Stimulated activated naive CD8-positive, alpha-beta T cell treated with anti-CD3 and anti-CD28 coated beads, Interleukin-15, amount 100 ng/mL, for 72 hours (primary cell): ENCODE measurements around the gene LYRM9.
"Not testable (repeated sequence)": the region's sequence is repeated elsewhere in the genome, so short reads cannot be mapped to it uniquely, and the experiment has no call there.

Source experiments
- ATAC-seq: fragments of 150-1000 bp; cut with Tn5 transposase; 2 replicates; pipeline ENCODE4 v1.10.0; 2021; ENCODE audit warnings: mild to moderate bottlenecking, moderate library complexity
- DNase-seq, 2 donors: peaks; one replicate each; pipeline ENCODE4 v3.0.0; 2021 to 2022
- H3K27ac Mint-ChIP-seq, 2 donors: one replicate each; pipeline ENCODE4 v1.8.0; 2022; ENCODE audit warnings: mild to moderate bottlenecking in 2 of 2, mixed read lengths in 2 of 2, moderate library complexity in 2 of 2
- H3K27me3 Mint-ChIP-seq: one replicate; pipeline ENCODE4 v1.8.0; 2022; ENCODE audit warnings: mixed read lengths
- H3K4me1 Mint-ChIP-seq: one replicate; pipeline ENCODE4 v1.8.0; 2022; ENCODE audit warnings: mild to moderate bottlenecking, mixed read lengths
- H3K4me3 Mint-ChIP-seq, 2 donors: one replicate each; pipeline ENCODE4 v1.8.0; 2022; ENCODE audit warnings: mild to moderate bottlenecking in 2 of 2, mixed read lengths in 2 of 2, moderate library complexity in 1 of 2
- H3K9me3 Mint-ChIP-seq, 2 donors: one replicate each; pipeline ENCODE4 v1.8.0; 2022; ENCODE audit warnings: mixed read lengths in 2 of 2

Gene LYRM9

DNA sequence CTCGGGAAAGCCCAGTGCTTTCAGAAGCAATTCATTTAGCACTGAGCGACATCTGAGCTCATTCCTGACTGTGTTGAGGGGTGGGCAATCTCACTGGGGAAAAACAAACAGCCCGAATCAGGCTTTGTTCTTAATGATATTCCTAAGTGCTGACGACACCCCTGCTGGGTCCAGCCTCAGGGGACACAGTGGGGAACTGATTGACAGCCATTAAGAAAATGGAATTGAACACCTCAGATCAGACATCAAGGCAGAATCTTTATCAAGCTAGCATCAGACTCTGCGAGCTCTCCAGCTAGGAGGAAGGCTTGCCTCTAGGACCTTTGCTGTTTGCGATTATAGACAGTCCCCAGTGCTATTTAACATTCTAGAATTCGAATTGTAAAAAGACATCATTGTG lies 22.5 kb upstream of the LYRM9 start:
- no peak for ATAC-seq
- Mint-ChIP-seq H3K9me3 (no peaks in the 10 kb centered on the region), H3K4me1 (no peaks in the 10 kb centered on the region), H3K4me3 (no peak overlapping the region), H3K27me3 (peaks cover 8% of the 10 kb centered on the region), H3K27ac (no peak overlapping the region)
- no peak for DNase-seq

DNA sequence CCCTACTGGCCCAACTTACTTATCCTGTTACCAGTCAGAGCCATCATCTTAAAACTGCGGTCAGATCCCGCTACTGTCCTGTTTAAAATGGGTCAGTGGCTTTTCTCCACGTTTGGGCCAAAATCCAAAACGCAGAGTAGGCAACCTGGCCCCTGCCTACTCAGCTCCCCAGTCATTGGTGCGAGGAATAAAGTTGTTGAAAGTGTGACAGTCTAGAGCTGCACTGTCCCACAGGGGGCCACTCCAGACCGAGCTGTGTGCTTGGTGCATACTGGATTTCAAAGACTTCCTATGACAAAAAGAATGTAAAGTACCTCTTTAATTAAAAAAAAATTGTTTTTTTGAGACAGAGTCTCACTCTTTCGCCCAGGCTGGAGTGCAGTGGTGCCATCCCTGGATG lies 21.2 kb upstream of the LYRM9 start:
- DNase-seq (no peak), ATAC-seq (no peak)
- Mint-ChIP-seq H3K4me1 (no peaks in the 10 kb centered on the region), H3K9me3 (no peaks in the 10 kb centered on the region), H3K27ac (no peak overlapping the region), H3K4me3 (no peak overlapping the region), H3K27me3 (peaks cover 8% of the 10 kb centered on the region)

DNA sequence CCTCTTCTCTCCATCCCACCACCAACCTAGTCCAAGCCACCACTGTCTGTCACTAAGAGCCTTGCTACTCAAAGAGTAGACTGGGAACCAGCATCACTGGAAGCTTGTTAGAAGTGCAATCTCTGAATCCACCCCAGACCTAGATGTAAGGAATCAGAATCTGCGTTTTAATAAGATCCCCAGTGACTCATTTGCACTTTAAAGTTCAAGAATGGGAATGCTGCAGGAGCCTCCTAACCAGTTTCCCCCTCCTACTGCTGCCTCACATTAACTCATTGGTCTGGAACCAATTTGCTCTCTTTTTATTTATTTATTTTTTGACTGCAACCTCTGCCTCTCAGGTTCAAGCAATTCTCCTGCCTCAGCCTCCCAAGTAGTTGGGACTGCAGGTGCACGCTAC lies 19.8 kb upstream of the LYRM9 start:
- no peak for ATAC-seq
- H3K27ac Mint-ChIP-seq: peak overlapping the region in 1 of 2 donors; percentile 30
- no peaks in the 10 kb centered on the region for H3K4me1 Mint-ChIP-seq
- DNase-seq: no peak
- no peak overlapping the region for H3K4me3 Mint-ChIP-seq
- H3K27me3 Mint-ChIP-seq: peaks cover 8% of the 10 kb centered on the region
- no peaks in the 10 kb centered on the region for H3K9me3 Mint-ChIP-seq

DNA sequence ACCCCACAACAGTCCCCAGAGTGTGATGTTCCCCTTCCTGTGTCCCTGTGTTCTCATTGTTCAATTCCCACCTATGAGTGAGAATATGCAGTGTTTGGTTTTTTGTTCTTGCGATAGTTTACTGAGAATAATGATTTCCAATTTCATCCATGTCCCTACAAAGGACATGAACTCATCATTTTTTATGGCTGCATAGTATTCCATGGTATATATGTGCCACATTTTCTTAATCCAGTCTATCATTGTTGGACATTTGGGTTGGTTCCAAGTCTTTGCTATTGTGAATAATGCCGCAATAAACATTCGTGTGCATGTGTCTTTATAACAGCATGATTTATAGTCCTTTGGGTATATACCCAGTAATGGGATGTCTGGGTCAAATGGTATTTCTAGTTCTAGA lies 19.1 kb upstream of the LYRM9 start:
- not testable (repeated sequence) for DNase-seq, H3K4me1 Mint-ChIP-seq, H3K9me3 Mint-ChIP-seq, H3K27me3 Mint-ChIP-seq, ATAC-seq, H3K4me3 Mint-ChIP-seq, H3K27ac Mint-ChIP-seq

DNA sequence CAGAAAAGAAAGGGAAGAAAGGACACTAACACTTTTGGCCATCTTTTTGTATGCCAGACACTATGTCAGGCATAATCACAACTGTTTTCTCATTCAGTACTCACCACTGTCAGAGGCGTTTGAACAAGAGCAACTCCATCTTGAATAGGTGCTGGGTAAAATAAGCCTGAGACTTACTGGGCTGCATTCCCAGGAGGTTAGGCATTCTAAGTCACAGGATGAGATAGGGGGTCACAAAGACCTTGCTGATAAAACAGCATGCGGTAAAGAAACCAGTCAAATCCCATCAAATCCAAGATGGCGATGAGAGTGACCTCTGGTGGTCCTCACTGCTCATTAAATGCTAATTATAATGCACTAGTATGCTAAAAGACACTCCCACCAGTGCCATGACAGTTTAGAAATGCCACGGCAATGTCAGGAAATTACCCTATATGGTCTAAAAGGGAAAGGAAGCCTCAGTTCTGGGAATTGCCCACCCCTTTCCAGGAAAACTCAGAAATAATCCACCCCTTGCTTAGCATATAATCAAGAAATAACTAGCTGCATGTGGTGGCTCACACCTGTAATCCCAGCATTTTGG lies 14.9 kb upstream of the LYRM9 start:
- ATAC-seq: no peak
- H3K4me3 Mint-ChIP-seq: no peak overlapping the region
- peaks cover 9% of the 10 kb centered on the region for H3K27me3 Mint-ChIP-seq
- H3K9me3 Mint-ChIP-seq: no peaks in the 10 kb centered on the region
- H3K27ac Mint-ChIP-seq: no peak overlapping the region
- DNase-seq: no peak
- H3K4me1 Mint-ChIP-seq: no peaks in the 10 kb centered on the region

DNA sequence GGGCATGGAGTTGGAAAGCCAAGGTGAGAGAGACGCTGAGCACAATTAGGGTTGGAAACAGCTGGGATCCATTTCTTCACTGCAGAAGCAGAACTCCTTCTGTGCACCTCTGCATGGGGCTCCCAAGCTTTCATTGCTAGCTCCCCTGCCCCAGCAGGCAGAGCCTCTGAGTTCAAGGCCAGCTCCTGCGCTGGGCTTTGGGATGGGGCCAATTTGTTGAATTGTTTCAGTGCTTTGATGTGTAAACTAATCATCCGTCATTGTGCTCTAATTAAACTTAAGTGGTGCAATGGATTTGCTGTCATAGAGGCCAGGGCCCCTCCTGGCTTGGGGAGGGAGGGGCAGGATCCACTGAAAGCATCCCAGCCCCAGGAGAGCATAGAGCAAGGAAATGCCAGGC lies 13.5 kb upstream of the LYRM9 start:
- H3K4me3 Mint-ChIP-seq: no peak overlapping the region
- no peaks in the 10 kb centered on the region for H3K4me1 Mint-ChIP-seq
- H3K9me3 Mint-ChIP-seq: no peaks in the 10 kb centered on the region
- DNase-seq (no peak), ATAC-seq (no peak)
- peaks cover 9% of the 10 kb centered on the region for H3K27me3 Mint-ChIP-seq
- no peak overlapping the region for H3K27ac Mint-ChIP-seq

DNA sequence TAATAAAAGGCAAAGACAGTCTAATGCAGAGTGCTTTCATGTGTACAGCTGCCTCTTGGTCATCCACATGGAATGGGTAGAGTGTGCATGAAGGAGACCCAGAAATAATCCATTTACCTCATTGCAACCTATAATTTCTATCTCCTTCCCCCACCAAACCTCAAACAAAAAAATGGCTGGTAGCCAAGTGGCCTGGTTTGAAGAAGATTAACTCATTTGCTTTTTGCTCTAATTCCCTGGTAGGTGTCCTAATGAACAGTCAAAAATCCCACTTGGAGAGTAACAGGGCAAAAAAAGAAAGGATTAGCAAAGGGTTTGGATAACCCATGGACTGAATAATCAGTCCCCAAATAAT lies 13.0 kb upstream of the LYRM9 start:
- no peak for DNase-seq
- Mint-ChIP-seq H3K27me3 (peaks cover 9% of the 10 kb centered on the region), H3K4me3 (no peak overlapping the region), H3K9me3 (no peaks in the 10 kb centered on the region), H3K27ac (no peak overlapping the region), H3K4me1 (no peaks in the 10 kb centered on the region)
- ATAC-seq: no peak

DNA sequence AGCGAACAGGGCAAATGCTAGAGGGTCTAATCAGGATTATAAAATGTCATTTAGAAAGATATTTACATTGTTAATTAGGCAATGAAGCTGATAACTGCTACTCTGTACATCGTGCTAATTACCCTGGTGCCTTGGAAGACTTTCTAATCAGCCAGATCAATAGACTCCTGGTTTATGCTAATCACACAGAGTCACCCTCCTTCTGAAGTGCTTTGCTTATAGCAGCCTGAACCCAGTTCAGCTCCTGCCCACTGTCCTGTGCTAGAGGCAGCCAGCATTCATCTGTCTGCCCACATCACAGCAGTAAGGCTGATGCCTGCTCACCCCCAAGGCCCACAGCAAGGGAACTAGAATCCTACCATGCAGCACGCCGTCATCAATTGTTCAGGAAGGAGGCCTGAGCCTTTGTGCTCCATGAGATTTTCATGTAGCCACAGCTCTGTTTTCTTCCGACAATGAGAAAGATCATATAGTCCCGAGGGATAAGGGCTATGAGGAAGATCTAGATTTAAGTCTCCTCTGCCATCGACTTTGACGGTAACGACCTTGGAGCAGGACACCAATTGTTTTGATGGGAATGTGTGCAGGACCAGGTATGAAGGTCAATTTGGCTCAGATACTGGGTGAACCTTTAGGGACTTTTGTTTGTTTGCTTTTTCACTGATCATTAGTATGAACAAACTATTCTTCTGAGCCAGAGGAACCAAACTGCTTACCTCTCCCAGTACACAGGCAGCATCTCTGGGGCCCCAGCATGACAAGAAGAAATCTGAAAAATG lies 12.5 kb upstream of the LYRM9 start:
- peaks cover 9% of the 10 kb centered on the region for H3K27me3 Mint-ChIP-seq
- ATAC-seq (no peak), DNase-seq (no peak)
- H3K9me3 Mint-ChIP-seq: no peaks in the 10 kb centered on the region
- H3K4me3 Mint-ChIP-seq: no peak overlapping the region
- H3K27ac Mint-ChIP-seq: no peak overlapping the region
- H3K4me1 Mint-ChIP-seq: no peaks in the 10 kb centered on the region

DNA sequence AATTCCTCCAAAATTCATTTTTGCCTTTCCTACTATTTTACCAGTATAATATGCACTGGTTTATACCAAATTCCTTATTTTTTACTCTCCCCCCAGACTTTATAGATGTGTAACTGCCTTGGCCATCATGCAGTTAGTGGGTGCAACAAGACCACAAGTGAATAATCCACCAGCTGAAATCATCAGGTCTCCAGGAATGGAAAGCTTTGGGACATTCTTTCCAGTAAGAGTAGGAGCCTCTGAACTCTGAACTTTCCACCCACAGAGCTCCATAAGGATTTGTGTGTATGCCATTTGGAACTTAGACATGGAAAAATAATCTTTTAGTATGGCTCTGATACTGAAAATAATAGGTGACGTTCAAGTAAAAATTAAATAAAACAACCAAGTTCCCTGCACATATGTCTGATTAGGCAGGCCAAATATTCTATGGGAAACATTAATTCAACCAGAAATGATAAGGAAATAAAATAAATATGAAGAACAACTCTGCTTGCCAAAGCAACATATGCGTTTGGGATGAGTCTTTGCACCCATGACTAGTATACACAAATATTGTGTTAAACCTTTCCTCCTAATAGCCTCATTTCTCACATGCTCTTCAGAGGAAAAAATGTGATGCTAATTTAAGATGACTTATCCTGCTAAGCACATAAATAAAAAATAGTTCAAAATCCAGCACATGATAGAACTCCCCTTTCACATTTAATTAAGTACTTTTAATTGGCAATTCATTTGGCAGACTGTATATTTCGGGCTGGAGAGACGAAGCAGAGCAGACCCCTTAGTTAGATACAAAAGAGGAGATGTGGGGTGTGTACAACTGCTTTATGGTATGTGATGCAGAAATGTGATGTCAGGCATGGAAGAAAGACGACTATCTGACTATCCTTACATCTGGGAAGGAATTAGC lies 11.6 kb upstream of the LYRM9 start:
- ATAC-seq (no peak), DNase-seq (no peak)
- H3K4me3 Mint-ChIP-seq: no peak overlapping the region
- no peaks in the 10 kb centered on the region for H3K9me3 Mint-ChIP-seq
- H3K4me1 Mint-ChIP-seq: no peaks in the 10 kb centered on the region
- H3K27me3 Mint-ChIP-seq: peaks cover 9% of the 10 kb centered on the region
- no peak overlapping the region for H3K27ac Mint-ChIP-seq

DNA sequence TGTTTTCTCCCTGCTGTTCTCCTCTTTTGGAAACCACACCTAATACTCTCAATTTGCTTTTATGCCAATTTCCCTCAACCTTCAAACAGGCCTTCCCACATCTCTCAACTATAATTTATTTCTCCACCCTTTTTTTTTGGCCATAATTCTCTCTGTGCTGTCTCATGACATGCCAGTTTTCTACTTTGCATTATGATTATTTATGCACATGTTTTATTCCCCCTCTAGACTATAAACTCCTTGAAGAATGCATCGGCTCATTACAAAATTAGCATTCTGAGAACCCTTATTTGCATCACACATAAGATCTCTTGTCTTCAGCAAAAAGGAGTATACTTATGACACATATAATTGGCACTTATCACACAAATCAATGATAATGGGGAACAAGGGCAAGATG lies 10.9 kb upstream of the LYRM9 start:
- Mint-ChIP-seq H3K27me3 (peaks cover 10% of the 10 kb centered on the region), H3K4me3 (no peak overlapping the region), H3K9me3 (no peaks in the 10 kb centered on the region), H3K4me1 (no peaks in the 10 kb centered on the region), H3K27ac (no peak overlapping the region)
- no peak for DNase-seq
- no peak for ATAC-seq

DNA sequence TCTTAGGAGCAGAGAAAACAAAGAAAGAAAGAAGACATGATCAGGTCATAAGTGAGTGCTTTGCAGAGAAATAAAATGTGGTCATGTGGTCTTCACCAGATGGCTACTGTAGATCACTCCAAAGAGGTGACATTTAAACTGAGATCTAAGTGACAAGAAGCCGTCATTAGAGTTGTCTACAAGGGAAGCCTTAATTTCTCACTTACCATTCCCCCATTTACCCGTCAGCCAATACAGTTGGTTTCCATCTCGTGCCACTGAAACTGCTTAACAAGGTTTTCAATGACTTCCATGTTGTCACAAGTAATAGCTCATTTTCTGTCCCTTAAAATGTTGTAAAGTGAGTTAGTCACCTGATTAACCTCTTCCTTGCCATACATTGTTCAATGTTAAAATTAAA lies 6.4 kb upstream of the LYRM9 start:
- H3K27me3 Mint-ChIP-seq: peaks cover 32% of the 10 kb centered on the region
- H3K27ac Mint-ChIP-seq: no peak overlapping the region
- no peaks in the 10 kb centered on the region for H3K9me3 Mint-ChIP-seq
- no peak for DNase-seq
- ATAC-seq: no peak
- peaks cover under 1% of the 10 kb centered on the region for H3K4me1 Mint-ChIP-seq
- H3K4me3 Mint-ChIP-seq: no peak overlapping the region

DNA sequence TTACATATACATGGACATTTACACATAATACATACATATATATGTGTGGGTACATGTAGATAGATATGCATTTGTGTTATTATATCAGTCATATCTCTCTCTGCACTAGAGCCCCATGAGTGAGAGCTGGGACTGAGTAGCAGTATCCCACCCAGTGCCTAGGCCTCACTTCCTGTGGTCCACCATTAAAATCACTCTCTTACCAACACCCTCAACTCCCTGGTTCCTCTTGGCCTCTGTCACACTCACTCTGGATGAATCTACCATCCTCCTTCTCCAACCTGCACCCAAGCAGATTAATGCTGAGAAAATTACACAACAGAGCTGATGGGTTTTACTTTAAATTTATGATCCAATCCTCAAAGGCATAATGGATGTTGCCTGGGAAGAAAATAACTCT lies 4.9 kb upstream of the LYRM9 start:
- H3K27ac Mint-ChIP-seq: no peak overlapping the region
- H3K27me3 Mint-ChIP-seq: peaks cover 40% of the 10 kb centered on the region
- ATAC-seq: no peak
- H3K4me1 Mint-ChIP-seq: peaks cover 13% of the 10 kb centered on the region
- no peaks in the 10 kb centered on the region for H3K9me3 Mint-ChIP-seq
- DNase-seq: no peak
- no peak overlapping the region for H3K4me3 Mint-ChIP-seq

DNA sequence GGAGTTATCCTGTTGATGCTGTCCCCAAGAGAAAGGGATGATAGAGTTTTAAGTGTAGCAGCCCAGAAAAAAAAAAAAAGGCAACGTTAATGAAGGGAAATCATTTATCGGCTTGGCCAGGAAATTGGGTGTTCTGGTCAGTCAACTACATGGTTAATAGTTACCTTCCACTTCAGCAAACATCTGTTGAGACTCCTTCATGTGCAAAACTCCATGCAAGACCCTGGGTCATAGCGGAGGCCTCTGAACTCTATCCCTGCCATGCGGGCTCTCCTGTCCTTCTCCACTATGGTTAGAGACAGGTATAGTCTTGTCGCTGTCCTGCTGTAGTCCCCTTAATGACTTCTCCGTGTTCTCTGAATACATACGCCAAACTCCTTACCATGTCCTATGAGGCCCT lies 3.5 kb upstream of the LYRM9 start:
- H3K9me3 Mint-ChIP-seq: no peaks in the 10 kb centered on the region
- H3K4me1 Mint-ChIP-seq: peaks cover 13% of the 10 kb centered on the region
- peak overlapping the region in 1 of 2 donors; percentile 72 for H3K27ac Mint-ChIP-seq
- peaks cover 40% of the 10 kb centered on the region for H3K27me3 Mint-ChIP-seq
- H3K4me3 Mint-ChIP-seq: no peak overlapping the region
- DNase-seq: no peak
- no peak for ATAC-seq

DNA sequence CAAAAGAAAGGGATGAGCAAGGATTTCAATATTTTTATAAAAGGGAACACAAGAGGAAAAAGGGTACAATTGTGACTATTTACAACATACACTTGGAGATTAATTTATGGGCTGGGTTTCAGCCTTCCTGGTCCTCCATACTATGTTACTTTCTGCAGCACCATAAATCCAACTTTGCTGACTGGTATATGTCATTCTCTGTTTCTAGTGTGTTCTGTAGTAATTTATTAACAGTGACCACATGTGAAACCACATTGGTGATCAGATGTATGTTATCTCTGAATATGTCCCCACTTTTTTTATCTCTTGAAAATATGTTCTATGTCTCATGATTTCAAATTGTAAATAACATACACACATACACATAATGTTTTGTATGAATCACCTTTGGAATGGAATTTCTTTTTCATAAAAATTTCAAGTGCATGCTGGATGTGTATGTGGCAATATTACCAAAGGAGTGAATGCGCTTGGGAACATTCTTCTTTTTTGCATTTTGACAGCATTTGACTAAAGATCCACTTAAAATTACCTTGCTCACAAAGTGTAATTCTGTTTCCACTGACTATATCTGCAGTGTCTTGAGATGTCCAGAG lies 2.9 kb upstream of the LYRM9 start:
- H3K4me1 Mint-ChIP-seq: peaks cover 13% of the 10 kb centered on the region
- H3K9me3 Mint-ChIP-seq: no peaks in the 10 kb centered on the region
- ATAC-seq (no peak), DNase-seq (no peak)
- H3K27me3 Mint-ChIP-seq: peaks cover 40% of the 10 kb centered on the region
- H3K27ac Mint-ChIP-seq: peak overlapping the region in 1 of 2 donors; percentile 72
- no peak overlapping the region for H3K4me3 Mint-ChIP-seq

DNA sequence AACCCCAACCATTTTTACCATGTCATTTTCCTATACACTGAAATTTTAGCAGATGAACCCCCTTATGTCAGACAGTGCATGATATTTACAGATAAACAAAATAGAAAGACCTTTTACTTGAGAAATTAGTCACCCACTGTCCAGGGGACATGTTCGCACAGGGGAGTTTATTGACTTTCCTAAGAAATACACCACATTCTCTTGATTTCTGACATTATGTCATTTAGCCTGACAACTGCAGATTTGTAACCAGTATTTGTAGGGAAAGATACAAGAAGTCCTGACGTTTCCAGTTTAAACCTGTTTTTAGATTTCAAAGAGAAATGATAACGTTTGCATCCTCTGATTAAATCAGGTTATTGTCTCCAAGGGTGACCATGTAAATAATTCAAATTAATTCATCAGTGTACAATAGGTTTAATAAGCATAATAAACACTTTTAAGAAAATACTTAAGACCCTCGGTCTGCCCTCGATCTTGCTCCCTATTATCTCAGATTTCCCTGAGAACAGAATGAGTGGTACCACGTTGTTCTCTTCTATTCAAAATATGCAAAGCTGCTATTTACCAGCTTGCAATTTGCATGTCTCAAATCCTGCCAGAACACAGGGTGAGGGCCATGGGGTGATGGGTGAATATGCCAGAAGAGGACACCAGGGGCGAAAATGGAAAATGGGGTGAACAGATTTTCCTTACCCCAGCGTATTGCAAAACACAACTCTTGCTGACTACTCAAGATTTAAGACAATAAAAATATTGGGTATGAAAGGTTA lies 2.1 kb upstream of the LYRM9 start:
- Mint-ChIP-seq H3K9me3 (no peaks in the 10 kb centered on the region), H3K4me1 (peaks cover 13% of the 10 kb centered on the region), H3K27me3 (peaks cover 40% of the 10 kb centered on the region), H3K27ac (no peak overlapping the region), H3K4me3 (no peak overlapping the region)
- ATAC-seq: no peak
- DNase-seq: no peak
